SKM-1 treated with dmso at 0.1 percent for 144 hours (cell line): ENCODE measurements around the gene CCDC120.

Experiments
- DNase-seq: peaks from one replicate; lab custom pipeline; 2025; ENCODE audit not compliant: unreplicated experiment; lab: John Stamatoyannopoulos, UW

CCDC120 gene

GRCh38 chrX:49061916-49062315 is 3.1 kb downstream of the CCDC120 start:
- DNase-seq, result no peak

DNA sequence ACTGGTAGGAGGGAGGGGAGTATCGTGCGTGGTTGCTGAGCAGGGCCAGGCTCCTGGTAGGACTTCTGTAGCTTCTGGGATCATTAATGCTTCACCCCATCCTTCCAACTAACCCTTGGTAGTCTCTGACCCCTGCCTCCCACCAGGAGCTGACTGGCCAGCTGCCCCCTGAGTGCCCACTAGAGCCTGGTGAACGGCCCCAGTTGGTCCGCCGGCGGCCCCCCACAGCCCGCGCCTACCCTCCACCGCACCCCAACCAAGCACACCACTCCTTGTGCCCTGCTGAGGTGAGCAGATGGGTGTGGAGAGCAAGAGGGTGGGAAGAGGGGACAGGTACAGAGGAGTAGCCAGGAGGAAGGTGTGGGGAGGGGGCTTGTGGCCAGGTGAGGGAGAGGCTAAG is 4.9 kb downstream of the CCDC120 start:
- no peak for DNase-seq

GRCh38 chrX:49064303-49064702 is 5.5 kb downstream of the CCDC120 start:
- no peak for DNase-seq

GRCh38 chrX:49064735-49065134 is 5.9 kb downstream of the CCDC120 start:
- no peak for DNase-seq

GRCh38 chrX:49066278-49066677 is 7.5 kb downstream of the CCDC120 start:
- DNase-seq, result no peak

DNA sequence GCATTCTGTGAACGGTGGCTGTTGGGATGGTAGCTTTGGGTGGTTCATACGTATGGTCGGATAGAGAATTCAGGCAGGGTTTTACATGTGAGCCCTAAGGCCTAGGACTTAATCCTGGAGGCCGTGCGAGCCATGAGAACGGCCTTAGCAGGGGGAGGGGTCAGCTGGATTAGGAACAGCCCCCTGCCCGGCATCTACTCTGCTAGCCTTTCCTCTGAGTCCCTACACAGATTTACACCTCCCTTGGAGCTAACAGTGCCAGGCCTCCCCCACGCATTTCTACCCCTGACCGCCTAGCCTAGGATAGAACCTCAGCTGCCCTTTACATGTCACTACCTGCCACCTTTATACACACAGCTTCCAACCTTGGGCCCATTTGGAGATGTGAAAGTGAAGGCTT is 7.9 kb downstream of the CCDC120 start:
- DNase-seq, result no peak

DNA sequence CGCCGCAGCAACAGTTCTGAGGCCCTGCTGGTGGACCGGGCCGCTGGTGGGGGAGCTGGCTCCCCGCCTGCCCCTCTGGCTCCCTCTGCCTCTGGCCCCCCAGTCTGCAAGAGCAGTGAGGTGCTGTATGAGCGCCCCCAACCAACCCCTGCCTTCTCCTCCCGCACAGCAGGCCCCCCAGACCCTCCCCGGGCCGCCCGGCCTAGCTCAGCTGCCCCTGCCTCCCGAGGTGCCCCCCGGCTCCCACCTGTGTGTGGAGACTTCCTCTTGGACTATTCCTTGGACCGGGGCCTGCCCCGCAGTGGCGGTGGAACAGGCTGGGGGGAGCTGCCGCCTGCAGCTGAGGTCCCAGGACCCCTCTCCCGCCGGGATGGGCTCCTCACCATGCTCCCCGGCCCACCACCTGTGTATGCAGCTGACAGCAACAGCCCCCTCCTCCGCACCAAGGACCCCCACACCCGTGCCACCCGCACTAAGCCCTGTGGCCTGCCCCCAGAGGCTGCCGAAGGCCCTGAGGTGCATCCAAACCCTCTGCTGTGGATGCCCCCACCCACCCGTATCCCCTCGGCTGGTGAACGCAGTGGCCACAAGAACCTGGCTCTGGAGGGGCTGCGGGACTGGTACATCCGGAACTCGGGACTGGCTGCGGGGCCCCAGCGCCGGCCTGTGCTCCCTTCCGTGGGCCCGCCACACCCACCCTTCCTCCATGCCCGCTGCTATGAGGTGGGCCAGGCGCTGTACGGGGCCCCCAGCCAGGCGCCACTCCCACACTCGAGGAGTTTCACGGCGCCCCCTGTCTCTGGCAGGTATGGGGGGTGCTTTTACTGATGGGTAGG is 8.7 kb downstream of the CCDC120 start:
- DNase-seq, result no peak

GRCh38 chrX:49069038-49069437 is 10.2 kb downstream of the CCDC120 start:
- DNase-seq, result no peak

DNA sequence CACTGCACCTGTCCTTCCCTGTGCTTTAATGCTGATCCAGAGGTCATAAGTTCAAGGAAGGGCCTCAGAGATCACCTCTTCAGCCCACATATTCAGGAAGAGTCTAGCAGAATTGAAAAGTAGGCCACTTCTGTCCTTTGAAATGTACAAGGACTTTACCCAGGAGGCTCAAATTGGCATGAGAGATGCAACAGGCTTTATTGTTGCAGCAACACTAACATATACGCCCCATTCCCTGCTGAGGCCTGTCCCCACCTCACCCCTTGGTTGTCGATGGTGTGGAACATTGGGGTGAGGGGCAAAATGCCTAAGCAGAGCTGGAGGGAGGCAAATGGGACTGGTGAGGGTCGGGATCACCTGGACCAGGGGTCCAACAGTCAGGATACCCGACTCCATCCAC is 12.2 kb downstream of the CCDC120 start:
- no peak for DNase-seq

- no peak for DNase-seq
Observed at GRCh38 chrX:49071877-49072711, 13.3 kb downstream of the CCDC120 start.

GRCh38 chrX:49072712-49073095 is 13.9 kb downstream of the CCDC120 start:
- no peak for DNase-seq

DNA sequence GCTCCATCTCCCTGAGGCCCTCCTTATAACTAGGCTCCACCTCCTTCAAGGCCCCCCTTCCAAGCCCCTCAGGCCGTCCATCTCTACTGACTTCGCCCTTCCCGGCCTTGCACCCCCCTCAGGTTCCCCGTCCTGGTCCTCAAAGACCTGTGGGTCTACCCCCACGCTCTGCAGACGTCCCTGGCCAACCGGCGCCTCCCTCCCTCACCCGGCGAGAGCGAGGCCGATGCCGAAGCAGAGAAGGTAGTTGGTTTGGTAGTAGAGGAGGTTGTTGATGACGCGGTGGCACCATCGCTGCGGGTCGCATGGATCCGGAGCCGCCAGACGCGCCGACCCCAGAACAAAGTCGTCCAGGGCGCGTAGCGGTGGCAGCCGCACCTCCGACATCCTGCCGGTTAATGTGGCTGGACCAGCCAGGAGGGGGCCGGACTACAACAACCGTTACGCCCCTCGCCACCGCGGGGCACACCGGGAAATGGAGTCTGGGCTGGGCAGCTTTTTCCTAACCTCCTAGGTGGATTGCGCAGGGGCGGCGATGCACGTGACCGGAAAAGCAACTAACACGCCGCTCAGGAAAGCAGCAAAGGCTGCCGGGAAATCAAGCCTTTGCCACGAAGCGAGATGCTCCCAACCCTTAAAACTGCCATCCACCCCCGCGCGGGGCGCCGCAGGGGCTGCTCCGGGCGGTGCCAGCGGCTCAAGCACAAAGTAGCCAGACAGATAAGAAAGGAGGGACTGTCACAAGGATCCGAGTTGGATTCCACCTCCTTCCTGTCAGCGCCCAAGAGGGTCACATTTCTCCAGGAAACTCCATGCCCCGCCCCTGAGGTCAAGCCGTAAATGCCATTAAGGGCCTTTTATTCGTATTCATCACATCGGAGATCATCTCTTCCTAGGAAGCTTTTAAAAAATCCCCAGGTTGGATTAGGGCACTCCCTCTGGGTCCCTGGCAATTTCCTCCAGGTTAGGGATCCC is 15.1 kb downstream of the CCDC120 start, which contains the start of gene PRAF2:
Gene PRAF2, minus strand, starts transcription at position 402 of the 975 bp plus-strand sequence. Its CDS starts 15 bp downstream, at position 387.
- DNase-seq, result peak; percentile 80

- DNase-seq, result no peak
Observed at GRCh38 chrX:49075347-49075746, 16.5 kb downstream of the CCDC120 start.

DNA sequence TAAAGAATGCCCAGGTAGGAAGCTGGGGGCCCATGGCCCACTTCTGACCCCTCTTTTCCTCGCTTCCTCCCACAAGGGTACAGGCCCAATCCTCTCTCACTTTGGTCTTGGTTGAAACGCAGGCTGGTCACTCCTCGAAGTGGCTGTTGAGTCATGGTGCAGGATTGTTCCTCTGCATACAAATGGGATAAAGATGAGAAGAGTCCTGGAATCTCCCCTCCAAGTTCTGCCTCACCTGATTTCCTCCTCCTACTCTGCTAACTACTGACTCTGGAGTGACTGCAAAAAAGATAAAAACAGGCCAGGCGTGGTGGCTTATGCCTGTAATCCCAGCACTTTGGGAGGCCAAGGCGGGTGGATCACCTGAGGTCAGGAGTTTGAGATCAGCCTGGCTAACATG is 19.1 kb downstream of the CCDC120 start:
- no peak for DNase-seq

- DNase-seq, result peak; percentile 17
Observed at GRCh38 chrX:49079489-49080428, 21.0 kb downstream of the CCDC120 start, which contains the start of gene WDR45. Gene WDR45, minus strand, starts transcription at chrX:49079887. Its CDS starts 1,792 bp downstream, at chrX:49078095.

GRCh38 chrX:49082271-49082871 is 23.6 kb downstream of the CCDC120 start:
- no peak for DNase-seq

- DNase-seq, result no peak
Observed at GRCh38 chrX:49089553-49089952, 30.8 kb downstream of the CCDC120 start.

DNA sequence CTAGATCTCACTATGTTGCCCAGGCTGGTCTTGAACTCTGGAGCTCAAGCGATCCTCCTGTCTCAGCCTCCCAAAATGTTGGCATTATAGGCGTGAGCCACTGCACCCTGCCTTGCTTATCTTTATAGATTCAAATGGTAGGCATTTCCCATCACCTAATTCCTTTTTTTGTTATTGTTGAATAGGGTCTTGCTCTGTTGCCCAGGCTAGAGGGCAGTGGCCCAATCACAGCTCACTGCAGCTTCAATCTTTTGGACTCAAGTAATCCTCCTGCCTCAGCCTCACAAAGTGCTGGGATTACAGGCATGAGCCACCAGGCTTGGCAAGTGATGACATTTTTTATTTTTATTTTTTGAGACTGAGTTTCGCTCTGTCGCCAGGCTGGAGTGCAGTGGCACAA is 37.6 kb downstream of the CCDC120 start:
- DNase-seq, result no peak
